Activated CD8-positive, alpha-beta memory T cell treated with anti-CD3 and anti-CD28 coated beads, Interleukin-2, amount 50 U/mL, for 1 hour (primary cell): Measurements from ENCODE around the gene SERINC4.
"Not testable (repeated sequence)": the region's sequence is repeated elsewhere in the genome, so short reads cannot be mapped to it uniquely, and the experiment has no call there.

Experiments used
- DNase-seq: peaks from one replicate; pipeline ENCODE4 v3.0.0-alpha.2; 2020; ENCODE audit errors: extremely low read depth

SERINC4 gene

GRCh38 chr15:43749690-43750345, 50.2 kb downstream of the SERINC4 start:
- no peak for DNase-seq

DNA sequence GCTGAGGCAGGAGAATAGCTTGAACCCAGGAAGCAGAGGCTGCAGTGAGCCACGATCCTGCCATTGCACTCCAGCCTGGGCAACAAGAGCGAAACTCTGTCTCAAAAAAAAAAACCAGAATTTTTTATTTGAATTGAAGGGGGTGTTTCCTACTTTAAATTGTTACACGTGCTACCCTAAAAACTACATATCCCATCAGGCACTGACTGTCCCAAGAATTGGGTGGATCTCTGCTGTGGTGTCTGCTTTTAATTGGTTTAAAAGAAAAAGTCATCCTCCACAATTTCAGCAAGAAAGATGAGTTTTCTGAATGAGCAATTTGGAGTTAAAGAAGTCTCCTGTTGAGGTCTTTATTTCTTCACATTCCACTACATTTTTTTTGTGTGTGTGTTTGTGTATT, 51.6 kb downstream of the SERINC4 start:
- no peak for DNase-seq

- not testable (repeated sequence) for DNase-seq
Observed at GRCh38 chr15:43746903-43747309, 53.1 kb downstream of the SERINC4 start.

- peak; percentile 45 for DNase-seq
Observed at GRCh38 chr15:43746245-43746902, 53.6 kb downstream of the SERINC4 start, which contains the start of gene PDIA3. Gene PDIA3 (plus strand): TSS chr15:43746438. CDS start chr15:43746540, 102 bp downstream.
